ENCODE results near the gene CYP26B1. TPM values are rescaled to one million over a fixed set of nuclear protein-coding genes. Genes with fewer than 3 reads are reported as not detected.

The CYP26B1 gene
- polyA plus RNA-seq, 3 donors, result not detected

GRCh38 chr2:72096181-72096580 lies 51.5 kb downstream of the CYP26B1 start:
- Mint-ChIP-seq H3K36me3 (no peaks in the 10 kb centered on the region), H3K27me3 (ENCODE audit: low read depth in 3 of 3) (peaks cover 3 to 8% (median 5%) of the 10 kb centered on the region in 3 donors), H3K4me3 (no peak overlapping the region), H3K27ac (no peak overlapping the region), H3K9me3 (peaks cover 0 to 11% (median 2%) of the 10 kb centered on the region in 7 donors), H3K4me1 (no peaks in the 10 kb centered on the region)
- Histone ChIP-seq H3K4me2 (replicated peaks; ENCODE audit: extremely low read depth, low read length, poor library complexity, severe bottlenecking) (no peak overlapping the region), H3K4me3 (replicated peaks in 1 of 3; ENCODE audit: low read depth in 2 of 3, low read length in 3 of 3) (no peak overlapping the region), H3K4me1 (ENCODE audit: control insufficient read depth in 1 of 2, insufficient read depth in 2 of 2, low read length in 2 of 2) (no peaks in the 10 kb centered on the region), H3K27me3 (ENCODE audit: control insufficient read depth in 2 of 2, insufficient read depth in 2 of 2, low read length in 2 of 2) (no peaks in the 10 kb centered on the region), H4K20me1 (ENCODE audit: insufficient read depth, low read length) (no peaks in the 10 kb centered on the region), H3K9me3 (replicated peaks in 1 of 2; ENCODE audit: control insufficient read depth in 1 of 2, insufficient read depth in 1 of 2, low read length in 2 of 2) (peaks cover 0 to under 1% of the 10 kb centered on the region in 2 donors), H3K9ac (ENCODE audit: insufficient read depth, low read length, poor library complexity, severe bottlenecking) (no peak overlapping the region), H2AFZ (ENCODE audit: insufficient read depth, low read depth, low read length, poor library complexity, severe bottlenecking) (no peak overlapping the region), H3K79me2 (ENCODE audit: insufficient read depth, low read length) (no peaks in the 10 kb centered on the region), H3K36me3 (replicated peaks in 1 of 2; ENCODE audit: control insufficient read depth in 1 of 2, insufficient read depth in 2 of 2, low read length in 2 of 2) (no peaks in the 10 kb centered on the region), H3K27ac (ENCODE audit: low read depth in 1 of 2, low read length in 2 of 2) (no peak overlapping the region)
- no peak for TF ChIP-seq CTCF (IDR thresholded peaks at IDR 0.05)
- WGBS (ENCODE audit: insufficient coverage), result 80% methylated on average over 1 of the region's 4 CpGs
- no peak for DNase-seq
- intact Hi-C loops (cut with micrococcal nuclease), result no loop called here

- Mint-ChIP-seq H3K27ac (no peak overlapping the region), H3K9me3 (peaks cover 0 to 14% (median 5%) of the 10 kb centered on the region in 7 donors), H3K4me3 (no peak overlapping the region), H3K4me1 (no peaks in the 10 kb centered on the region), H3K36me3 (no peaks in the 10 kb centered on the region), H3K27me3 (ENCODE audit: low read depth in 3 of 3) (peaks cover 1 to 8% (median 5%) of the 10 kb centered on the region in 3 donors)
- Histone ChIP-seq H3K9ac (ENCODE audit: insufficient read depth, low read length, poor library complexity, severe bottlenecking) (no peak overlapping the region), H3K79me2 (ENCODE audit: insufficient read depth, low read length) (no peaks in the 10 kb centered on the region), H3K4me1 (ENCODE audit: control insufficient read depth in 1 of 2, insufficient read depth in 2 of 2, low read length in 2 of 2) (no peaks in the 10 kb centered on the region), H3K9me3 (replicated peaks in 1 of 2; ENCODE audit: control insufficient read depth in 1 of 2, insufficient read depth in 1 of 2, low read length in 2 of 2) (peaks cover 0 to 9% of the 10 kb centered on the region in 2 donors), H4K20me1 (ENCODE audit: insufficient read depth, low read length) (no peaks in the 10 kb centered on the region), H3K4me3 (replicated peaks in 1 of 3; ENCODE audit: low read depth in 2 of 3, low read length in 3 of 3) (no peak overlapping the region), H3K27ac (ENCODE audit: low read depth in 1 of 2, low read length in 2 of 2) (no peak overlapping the region), H3K36me3 (replicated peaks in 1 of 2; ENCODE audit: control insufficient read depth in 1 of 2, insufficient read depth in 2 of 2, low read length in 2 of 2) (no peaks in the 10 kb centered on the region), H3K27me3 (ENCODE audit: control insufficient read depth in 2 of 2, insufficient read depth in 2 of 2, low read length in 2 of 2) (no peaks in the 10 kb centered on the region), H2AFZ (ENCODE audit: insufficient read depth, low read depth, low read length, poor library complexity, severe bottlenecking) (no peak overlapping the region), H3K4me2 (replicated peaks; ENCODE audit: extremely low read depth, low read length, poor library complexity, severe bottlenecking) (no peak overlapping the region)
- no CpG with 5 or more reads among the region's 3 CpGs for WGBS (ENCODE audit: insufficient coverage)
- intact Hi-C loops (cut with micrococcal nuclease), result no loop called here
- TF ChIP-seq CTCF (IDR thresholded peaks at IDR 0.05), result no peak
- DNase-seq, result no peak
These were observed 52.3 kb downstream of the CYP26B1 start for GRCh38 chr2:72095364-72095763.
